Measurements from ENCODE around the gene CDKAL1.

CDKAL1 gene

DNA sequence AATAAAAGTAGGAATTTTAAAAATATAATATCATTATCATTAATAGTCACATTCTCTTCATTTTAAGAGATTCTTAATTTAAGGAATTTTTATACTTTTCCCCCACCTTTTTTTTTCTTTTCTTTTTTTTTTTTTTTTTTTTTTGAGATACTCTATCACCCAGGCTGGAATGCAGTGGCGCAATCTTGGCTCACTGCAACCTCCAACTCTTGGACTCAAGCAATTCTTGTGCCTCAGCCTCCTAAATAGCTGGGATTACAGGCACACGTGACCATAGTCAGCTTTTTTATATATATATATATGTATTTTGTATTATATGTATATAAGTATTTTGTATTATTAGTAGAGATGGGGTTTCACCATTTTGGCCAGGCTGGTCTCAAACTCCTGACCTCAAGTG is 457.7 kb downstream of the CDKAL1 start:
- Histone ChIP-seq H3K4me1 (ENCODE audit: low read depth, poor library complexity, severe bottlenecking) (no peaks in the 10 kb centered on the region), H3K9ac (no peak overlapping the region), H3K36me3 (ENCODE audit: insufficient read depth) (no peaks in the 10 kb centered on the region), H3K4me3 (IDR thresholded peaks at IDR 0.05; ENCODE audit: insufficient read depth, low read depth, low read length) (no peak overlapping the region), H3K27ac (no peak overlapping the region), H2AFZ (ENCODE audit: low read depth) (no peak overlapping the region), H3K79me2 (ENCODE audit: insufficient read depth, low read depth) (no peaks in the 10 kb centered on the region), H3K4me2 (no peak overlapping the region), H4K20me1 (ENCODE audit: insufficient read depth) (no peaks in the 10 kb centered on the region), H3K27me3 (ENCODE audit: insufficient read depth, low read depth) (no peaks in the 10 kb centered on the region)
- TF ChIP-seq, protein P1, sequence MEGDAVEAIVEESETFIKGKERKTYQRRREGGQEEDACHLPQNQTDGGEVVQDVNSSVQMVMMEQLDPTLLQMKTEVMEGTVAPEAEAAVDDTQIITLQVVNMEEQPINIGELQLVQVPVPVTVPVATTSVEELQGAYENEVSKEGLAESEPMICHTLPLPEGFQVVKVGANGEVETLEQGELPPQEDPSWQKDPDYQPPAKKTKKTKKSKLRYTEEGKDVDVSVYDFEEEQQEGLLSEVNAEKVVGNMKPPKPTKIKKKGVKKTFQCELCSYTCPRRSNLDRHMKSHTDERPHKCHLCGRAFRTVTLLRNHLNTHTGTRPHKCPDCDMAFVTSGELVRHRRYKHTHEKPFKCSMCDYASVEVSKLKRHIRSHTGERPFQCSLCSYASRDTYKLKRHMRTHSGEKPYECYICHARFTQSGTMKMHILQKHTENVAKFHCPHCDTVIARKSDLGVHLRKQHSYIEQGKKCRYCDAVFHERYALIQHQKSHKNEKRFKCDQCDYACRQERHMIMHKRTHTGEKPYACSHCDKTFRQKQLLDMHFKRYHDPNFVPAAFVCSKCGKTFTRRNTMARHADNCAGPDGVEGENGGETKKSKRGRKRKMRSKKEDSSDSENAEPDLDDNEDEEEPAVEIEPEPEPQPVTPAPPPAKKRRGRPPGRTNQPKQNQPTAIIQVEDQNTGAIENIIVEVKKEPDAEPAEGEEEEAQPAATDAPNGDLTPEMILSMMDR (conservative IDR thresholded peaks at IDR 0.05; ENCODE audit: low read depth, low read length), result no peak

DNA sequence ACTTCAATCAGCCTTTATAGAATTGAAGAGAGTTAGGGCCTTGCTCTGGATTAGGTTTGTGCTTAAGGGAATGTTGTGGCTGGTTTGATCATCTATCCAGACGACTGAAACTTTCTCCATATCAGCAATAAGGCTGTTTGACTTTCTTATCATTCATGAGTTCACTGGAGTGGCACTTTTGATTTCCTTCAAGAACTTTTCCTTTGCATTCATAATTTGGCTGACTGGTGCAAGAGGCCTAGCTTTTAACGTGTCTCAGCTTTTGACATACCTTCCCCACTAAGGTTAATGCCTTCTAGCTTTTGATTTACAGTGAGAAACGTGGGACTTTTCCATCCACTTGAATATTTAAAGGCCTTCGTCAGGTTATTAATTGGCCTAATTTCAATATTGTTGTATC is 461.8 kb downstream of the CDKAL1 start:
- Histone ChIP-seq H3K79me2 (ENCODE audit: insufficient read depth, low read depth) (no peaks in the 10 kb centered on the region), H3K4me1 (ENCODE audit: low read depth, poor library complexity, severe bottlenecking) (no peaks in the 10 kb centered on the region), H2AFZ (ENCODE audit: low read depth) (no peak overlapping the region), H3K4me2 (no peak overlapping the region), H4K20me1 (ENCODE audit: insufficient read depth) (no peaks in the 10 kb centered on the region), H3K9ac (no peak overlapping the region), H3K36me3 (ENCODE audit: insufficient read depth) (no peaks in the 10 kb centered on the region), H3K27ac (no peak overlapping the region), H3K4me3 (IDR thresholded peaks at IDR 0.05; ENCODE audit: insufficient read depth, low read depth, low read length) (no peak overlapping the region), H3K27me3 (ENCODE audit: insufficient read depth, low read depth) (no peaks in the 10 kb centered on the region)
- TF ChIP-seq, protein P1 (conservative IDR thresholded peaks at IDR 0.05; ENCODE audit: low read depth, low read length), result no peak

DNA sequence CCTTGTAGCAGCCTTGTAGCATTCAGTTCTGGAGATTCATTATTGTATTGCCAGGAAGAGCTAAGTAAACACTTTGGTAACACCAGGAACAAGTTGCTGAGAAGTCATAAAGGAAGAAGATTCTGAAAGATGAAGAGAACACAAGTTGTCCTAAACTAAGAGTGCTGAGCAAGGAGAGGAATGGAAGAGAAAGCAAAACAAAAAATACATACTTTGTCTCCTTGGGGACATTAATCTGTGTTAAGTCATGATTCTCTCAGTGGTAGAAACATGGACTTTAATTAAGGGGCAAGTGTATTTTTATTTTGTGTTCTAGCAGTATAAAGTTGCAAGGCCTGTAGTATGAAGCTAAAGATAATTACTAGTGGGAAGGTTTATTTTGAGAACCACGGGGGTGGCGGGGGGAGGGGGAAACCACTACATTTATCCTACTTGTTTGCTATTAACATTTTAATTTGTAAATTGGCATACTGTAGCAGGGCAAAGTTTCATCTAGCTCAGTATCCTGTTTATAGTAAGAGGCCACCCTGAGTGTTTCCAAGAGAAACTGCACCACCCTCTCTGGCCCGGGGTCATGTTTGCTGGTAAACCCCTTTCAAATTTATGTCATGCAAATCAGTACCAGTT is 463.0 kb downstream of the CDKAL1 start:
- H3K9ac ChIP-seq, result no peak overlapping the region
- H3K27me3 ChIP-seq (ENCODE audit: insufficient read depth, low read depth), result no peaks in the 10 kb centered on the region
- H3K4me2 ChIP-seq, result no peak overlapping the region
- no peak overlapping the region for H2AFZ ChIP-seq (ENCODE audit: low read depth)
- TF ChIP-seq, protein P1 (conservative IDR thresholded peaks at IDR 0.05; ENCODE audit: low read depth, low read length), result no peak
- H3K4me1 ChIP-seq (ENCODE audit: low read depth, poor library complexity, severe bottlenecking), result no peaks in the 10 kb centered on the region
- no peak overlapping the region for H3K27ac ChIP-seq
- no peaks in the 10 kb centered on the region for H4K20me1 ChIP-seq (ENCODE audit: insufficient read depth)
- no peak overlapping the region for H3K4me3 ChIP-seq (IDR thresholded peaks at IDR 0.05; ENCODE audit: insufficient read depth, low read depth, low read length)
- H3K79me2 ChIP-seq (ENCODE audit: insufficient read depth, low read depth), result no peaks in the 10 kb centered on the region
- no peaks in the 10 kb centered on the region for H3K36me3 ChIP-seq (ENCODE audit: insufficient read depth)

DNA sequence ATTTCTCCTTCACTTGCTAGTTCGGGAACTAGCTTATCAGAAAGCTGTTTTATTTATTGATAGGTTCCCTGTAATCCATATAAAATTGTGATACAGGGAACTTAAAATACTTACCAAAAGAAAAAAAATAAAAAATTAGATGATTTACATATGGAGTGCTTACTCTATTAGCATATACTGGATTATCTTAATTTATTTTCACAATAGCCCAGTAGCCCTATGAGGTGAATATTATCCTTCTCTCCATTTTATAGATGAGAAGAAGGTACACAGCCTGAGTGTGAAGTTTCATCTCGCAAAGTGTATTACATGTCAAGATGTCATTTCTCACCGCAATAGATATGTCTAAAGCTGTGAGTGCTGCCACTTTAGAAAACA is 463.5 kb downstream of the CDKAL1 start:
- Histone ChIP-seq H3K9ac (no peak overlapping the region), H3K79me2 (ENCODE audit: insufficient read depth, low read depth) (no peaks in the 10 kb centered on the region), H3K4me2 (no peak overlapping the region), H3K4me3 (IDR thresholded peaks at IDR 0.05; ENCODE audit: insufficient read depth, low read depth, low read length) (no peak overlapping the region), H3K36me3 (ENCODE audit: insufficient read depth) (no peaks in the 10 kb centered on the region), H3K27ac (no peak overlapping the region), H3K27me3 (ENCODE audit: insufficient read depth, low read depth) (no peaks in the 10 kb centered on the region), H2AFZ (ENCODE audit: low read depth) (no peak overlapping the region), H4K20me1 (ENCODE audit: insufficient read depth) (no peaks in the 10 kb centered on the region), H3K4me1 (ENCODE audit: low read depth, poor library complexity, severe bottlenecking) (no peaks in the 10 kb centered on the region)
- TF ChIP-seq, protein P1 (conservative IDR thresholded peaks at IDR 0.05; ENCODE audit: low read depth, low read length), result no peak
